AG04450 (cell line): ENCODE data around the gene AKR1D1. TPM values are rescaled to one million over a fixed set of nuclear protein-coding genes. Genes with fewer than 3 reads are reported as not detected.

Experiments
- CTCF ChIA-PET: fragments of 300-600, 350-600 bp; formaldehyde crosslinking; extraction: SDS; loops from one replicate; lab custom pipeline; 2022; ENCODE audit warnings: antibody characterized with exemption, inconsistent platforms; lab: Charles Lee
- POLR2A ChIA-PET: fragments of 350-600 bp; formaldehyde crosslinking; extraction: SDS; loops from one replicate; lab custom pipeline; 2021; ENCODE audit warnings: antibody characterized with exemption, inconsistent platforms; lab: Yijun Ruan, JAX
- DNase-seq: peaks from one replicate; pipeline ENCODE4 v3.0.0-alpha.2; 2011; ENCODE audit warnings: low read depth, low spot score
- H3K27ac ChIP-seq: one replicate; pipeline ENCODE4 v1.5.1; 2012; ENCODE audit warnings: low read depth, low read length, control low read depth
- H3K27me3 ChIP-seq: one replicate; pipeline ENCODE4 v1.6.0; 2012; ENCODE audit warnings: low read length; ENCODE audit not compliant: control insufficient read depth, insufficient read depth
- H3K4me3 ChIP-seq: 2 replicates; pipeline ENCODE4 v1.5.1; 2011; ENCODE audit warnings: mild to moderate bottlenecking, low read depth, low read length, control low read depth
- H3K9me3 ChIP-seq: 2 replicates; pipeline ENCODE4 v1.5.1; 2012; ENCODE audit warnings: low read length; ENCODE audit not compliant: control insufficient read depth, insufficient read depth
- CTCF ChIP-seq: IDR thresholded peaks from 2 replicates; pipeline ENCODE4 v1.5.1; 2011; ENCODE audit warnings: low read depth, low read length, control low read depth, inconsistent platforms
- polyA plus RNA-seq: library from polyadenylated mRNA; depleted of rRNA; stranded (reverse); fragments of >200 nt; gene quantifications from 2 replicates; pipeline ENCODE4 v1.2.3, GENCODE V29; 2011

Gene AKR1D1
- polyA plus RNA-seq, 1 experiment, result not detected

GRCh38 chr7:138099813-138100212, 23.6 kb downstream of the AKR1D1 start:
- DNase-seq, result no peak
- ChIA-PET POLR2A (no interaction called here), CTCF (no interaction called here)

GRCh38 chr7:138105221-138105620, 29.0 kb downstream of the AKR1D1 start:
- DNase-seq, result no peak
- TF ChIP-seq CTCF, result no peak
- H3K4me3 ChIP-seq, result no peak overlapping the region
- H3K27ac ChIP-seq, result no peak overlapping the region
- ChIA-PET CTCF (no interaction called here), POLR2A (no interaction called here)
- H3K27me3 ChIP-seq, result no peaks in the 10 kb centered on the region
- no peaks in the 10 kb centered on the region for H3K9me3 ChIP-seq

More at GRCh38 chr7:138099813-138100212, 23.6 kb downstream of the AKR1D1 start:
- Histone ChIP-seq H3K4me3 (no peak overlapping the region), H3K27me3 (no peaks in the 10 kb centered on the region), H3K27ac (no peak overlapping the region), H3K9me3 (no peaks in the 10 kb centered on the region)
- no peak for TF ChIP-seq CTCF

- Histone ChIP-seq H3K27me3 (no peaks in the 10 kb centered on the region), H3K4me3 (no peak overlapping the region), H3K27ac (no peak overlapping the region), H3K9me3 (no peaks in the 10 kb centered on the region)
- DNase-seq, result no peak
- CTCF ChIA-PET, result no interaction called here
- POLR2A ChIA-PET, result no interaction called here
- TF ChIP-seq CTCF, result no peak
Measured at GRCh38 chr7:138115047-138115446, 38.8 kb downstream of the AKR1D1 start.

- POLR2A ChIA-PET, result no interaction called here
- Histone ChIP-seq H3K4me3 (no peak overlapping the region), H3K27me3 (no peaks in the 10 kb centered on the region), H3K27ac (no peak overlapping the region), H3K9me3 (no peaks in the 10 kb centered on the region)
- no peak for TF ChIP-seq CTCF
- CTCF ChIA-PET, result no interaction called here
- DNase-seq, result no peak
Measured at GRCh38 chr7:138116141-138116540, 39.9 kb downstream of the AKR1D1 start.

GRCh38 chr7:138116892-138117291, 40.6 kb downstream of the AKR1D1 start:
- no peak for DNase-seq
- Histone ChIP-seq H3K27ac (no peak overlapping the region), H3K9me3 (no peaks in the 10 kb centered on the region), H3K4me3 (no peak overlapping the region), H3K27me3 (no peaks in the 10 kb centered on the region)
- TF ChIP-seq CTCF, result no peak
- POLR2A ChIA-PET, result no interaction called here
- CTCF ChIA-PET, result no interaction called here
